Loucy (cell line): ENCODE data around the gene RCL1.

Source experiments
- H2AFZ ChIP-seq: fragments of 200-600 bp; sonication (generic); 2 replicates; pipeline ENCODE4 v1.6.0; 2016; ENCODE audit warnings: antibody characterized with exemption, mild to moderate bottlenecking, low read length, moderate library complexity
- H3F3A ChIP-seq: fragments of 200-600 bp; 2 replicates; pipeline ENCODE4 v1.6.0; 2016; ENCODE audit warnings: antibody characterized with exemption, low read depth, mild to moderate bottlenecking
- H3K27me3 ChIP-seq: fragments of 200-600 bp; sonication (generic); 2 replicates; pipeline ENCODE4 v1.6.1; 2014; ENCODE audit warnings: low read length, mild to moderate bottlenecking; ENCODE audit not compliant: insufficient read depth, poor library complexity, severe bottlenecking
- H3K36me3 ChIP-seq: fragments of 200-600 bp; sonication (generic); 2 replicates; pipeline ENCODE4 v1.6.1; 2016; ENCODE audit warnings: low read length; ENCODE audit not compliant: insufficient read depth
- H3K4me1 ChIP-seq: fragments of 200-600 bp; sonication (generic); 2 replicates; pipeline ENCODE4 v1.5.1; 2014; ENCODE audit warnings: low read length, mild to moderate bottlenecking; ENCODE audit not compliant: insufficient read depth, poor library complexity, severe bottlenecking
- H3K4me2 ChIP-seq: fragments of 200-600 bp; sonication (generic); 2 replicates; pipeline ENCODE4 v1.6.0; 2014; ENCODE audit warnings: antibody characterized with exemption, low read length, low read depth, mild to moderate bottlenecking; ENCODE audit not compliant: poor library complexity, severe bottlenecking
- H3K4me3 ChIP-seq: fragments of 200-600 bp; sonication (generic); 2 replicates; pipeline ENCODE4 v1.5.1; 2014; ENCODE audit warnings: low read length, mild to moderate bottlenecking, mixed read lengths; ENCODE audit not compliant: poor library complexity, severe bottlenecking
- H3K79me2 ChIP-seq: fragments of 200-600 bp; sonication (generic); 2 replicates; pipeline ENCODE4 v1.6.1; 2014; ENCODE audit warnings: low read length; ENCODE audit not compliant: insufficient read depth
- H3K9ac ChIP-seq: fragments of 200-600 bp; sonication (generic); 2 replicates; pipeline ENCODE4 v1.6.0; 2014; ENCODE audit warnings: mild to moderate bottlenecking, low read depth, low read length, moderate library complexity; ENCODE audit not compliant: poor library complexity, severe bottlenecking
- H3K9me2 ChIP-seq: fragments of 200-600 bp; sonication (generic); replicated peaks from 2 replicates; pipeline ENCODE4 v1.6.1; 2016; ENCODE audit warnings: low read depth, low read length, mixed read lengths
- H3K9me3 ChIP-seq: fragments of 200-600 bp; sonication (generic); 2 replicates; pipeline ENCODE4 v1.6.1; 2014; ENCODE audit warnings: mild to moderate bottlenecking, antibody characterized with exemption, low read length, low read depth; ENCODE audit not compliant: insufficient read depth
- H4K20me1 ChIP-seq: fragments of 200-600 bp; sonication (generic); 2 replicates; pipeline ENCODE4 v1.6.0; 2014; ENCODE audit warnings: antibody characterized with exemption, low read length, mild to moderate bottlenecking; ENCODE audit not compliant: insufficient read depth, poor library complexity, severe bottlenecking
- CTCF ChIP-seq: fragments of 200-600 bp; sonication (generic); conservative IDR thresholded peaks from 2 replicates; pipeline ENCODE4 v1.5.1; 2014; ENCODE audit warnings: mild to moderate bottlenecking, antibody characterized with exemption, low read length
- EZH2phosphoT487 ChIP-seq: fragments of 200-600 bp; IDR thresholded peaks from 2 replicates; pipeline ENCODE4 v1.6.1; 2018; ENCODE audit warnings: antibody characterized with exemption, mild to moderate bottlenecking, moderate library complexity, borderline replicate concordance

Gene RCL1

GRCh38 chr9:4826417-4827166, 33.8 kb downstream of the RCL1 start:
- Histone ChIP-seq H3K4me1 (peaks cover 6% of the 10 kb centered on the region), H3K9ac (no peak overlapping the region), H3K36me3 (peaks cover 13% of the 10 kb centered on the region), H3K9me2 (no peaks in the 10 kb centered on the region), H3K4me3 (no peak overlapping the region), H3F3A (no peaks in the 10 kb centered on the region), H2AFZ (no peak overlapping the region), H4K20me1 (no peaks in the 10 kb centered on the region), H3K79me2 (peaks cover 5% of the 10 kb centered on the region), H3K27me3 (no peaks in the 10 kb centered on the region), H3K4me2 (no peak overlapping the region), H3K9me3 (no peaks in the 10 kb centered on the region)
- TF ChIP-seq EZH2phosphoT487 (no peak), CTCF (no peak)

GRCh38 chr9:4827224-4827623, 34.5 kb downstream of the RCL1 start:
- H3K9me3 ChIP-seq = no peaks in the 10 kb centered on the region
- H4K20me1 ChIP-seq = no peaks in the 10 kb centered on the region
- H3K36me3 ChIP-seq = peaks cover 13% of the 10 kb centered on the region
- peaks cover 5% of the 10 kb centered on the region for H3K79me2 ChIP-seq
- H3K9ac ChIP-seq = no peak overlapping the region
- H3K4me3 ChIP-seq = no peak overlapping the region
- no peaks in the 10 kb centered on the region for H3K27me3 ChIP-seq
- H3K4me1 ChIP-seq = peaks cover 2% of the 10 kb centered on the region
- TF ChIP-seq EZH2phosphoT487 (no peak), CTCF (no peak)
- no peaks in the 10 kb centered on the region for H3F3A ChIP-seq
- no peaks in the 10 kb centered on the region for H3K9me2 ChIP-seq
- H2AFZ ChIP-seq = no peak overlapping the region
- H3K4me2 ChIP-seq = no peak overlapping the region

- Histone ChIP-seq H3K4me1 (no peaks in the 10 kb centered on the region), H4K20me1 (no peaks in the 10 kb centered on the region)
These were observed 36.0 kb downstream of the RCL1 start for GRCh38 chr9:4828761-4829160.

More at GRCh38 chr9:4828761-4829160, 36.0 kb downstream of the RCL1 start:
- Histone ChIP-seq H3K9me2 (no peaks in the 10 kb centered on the region), H3K79me2 (no peaks in the 10 kb centered on the region; the same call in 1 of the 2 replicates), H3K27me3 (no peaks in the 10 kb centered on the region), H3K9ac (no peak overlapping the region), H2AFZ (no peak overlapping the region), H3F3A (no peaks in the 10 kb centered on the region), H3K4me2 (no peak overlapping the region), H3K4me3 (no peak overlapping the region), H3K36me3 (peaks cover 24% of the 10 kb centered on the region), H3K9me3 (no peaks in the 10 kb centered on the region)
- TF ChIP-seq CTCF = no peak
- TF ChIP-seq EZH2phosphoT487 = no peak
